A549 (cell line): ENCODE data around the gene SLIRP.

Experiments
- CBX2 ChIP-seq: fragments of 200-600 bp; sonication (generic); IDR thresholded peaks from 2 replicates; pipeline ENCODE4 v1.6.1; 2016; ENCODE audit warnings: low read depth, mild to moderate bottlenecking, borderline replicate concordance
- CTCF ChIP-seq: fragments of >200 bp; sonication (Bioruptor Twin); formaldehyde crosslinking; IDR thresholded peaks from 3 replicates; pipeline ENCODE4 v1.5.1; 2016
- EP300 ChIP-seq, 2 experiments: fragments of >200 bp; sonication (Bioruptor Twin); formaldehyde crosslinking; IDR thresholded peaks; 2 replicates in 1 of 2; 3 replicates in 1 of 2; pipeline ENCODE4 v1.6.1; 2016 to 2017
- JUN ChIP-seq, 2 experiments: fragments of >200 bp; sonication (Bioruptor Twin); formaldehyde crosslinking; IDR thresholded peaks; 2 replicates in 1 of 2; 3 replicates in 1 of 2; pipeline ENCODE4 v1.6.1; 2016 to 2017
- MAFK ChIP-seq: fragments of 450-650 bp; IDR thresholded peaks from 2 replicates; pipeline ENCODE4 v1.6.1; 2014; ENCODE audit not compliant: partially characterized antibody
- MAZ ChIP-seq: fragments of 150-350 bp; IDR thresholded peaks from 2 replicates; pipeline ENCODE4 v1.6.1; 2014; ENCODE audit warnings: antibody characterized with exemption, low read depth, low read length, borderline replicate concordance
- POLR2A ChIP-seq: IDR thresholded peaks from 2 replicates; pipeline ENCODE4 v1.6.1; 2012; ENCODE audit warnings: mild to moderate bottlenecking, low read length
- RARB ChIP-seq: fragments of 250-450 bp; sonication (Bioruptor Pico); IDR thresholded peaks from 2 replicates; pipeline ENCODE4 v1.8.0; 2021; ENCODE audit warnings: mild to moderate bottlenecking, moderate library complexity
- SREBF2 ChIP-seq: fragments of 450-650 bp; IDR thresholded peaks from 2 replicates; pipeline ENCODE4 v1.6.1; 2014; ENCODE audit warnings: mild to moderate bottlenecking, moderate library complexity
- TF ChIP-seq, protein P1 (sequence below): IDR thresholded peaks from 2 replicates; pipeline ENCODE4 v1.6.1; 2012; ENCODE audit warnings: low read depth, borderline replicate concordance
- TF ChIP-seq, protein P2 (sequence below): IDR thresholded peaks from 2 replicates; pipeline ENCODE4 v1.6.1; 2012

DNA sequence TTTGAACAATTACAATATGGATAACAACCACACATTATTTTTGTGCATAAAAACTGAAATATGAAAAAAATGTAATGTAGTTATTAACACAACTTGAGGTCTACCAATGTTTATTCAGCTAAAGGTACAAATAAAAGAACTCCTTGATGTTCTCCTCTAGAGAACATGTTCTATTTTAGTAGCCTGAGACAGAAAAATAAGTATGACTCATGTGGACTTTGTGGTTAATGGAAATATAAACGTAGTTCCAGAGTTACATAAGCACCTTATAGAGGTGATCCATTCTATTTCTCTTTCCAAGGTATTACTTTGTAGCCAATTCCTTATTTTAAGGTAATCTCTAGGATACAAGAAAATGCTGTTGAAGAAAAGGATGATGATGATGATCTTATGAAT is 25.7 kb upstream of the SLIRP start:
- TF ChIP-seq POLR2A (no peak), CTCF (no peak), MAFK (no peak), MAZ (no peak), SREBF2 (no peak), EP300 (IDR thresholded peaks at IDR 0.05) (no peak), JUN (IDR thresholded peaks at IDR 0.05) (no peak), CBX2 (no peak), RARB (CRISPR knock-in tag) (no peak)
- TF ChIP-seq, protein P1, sequence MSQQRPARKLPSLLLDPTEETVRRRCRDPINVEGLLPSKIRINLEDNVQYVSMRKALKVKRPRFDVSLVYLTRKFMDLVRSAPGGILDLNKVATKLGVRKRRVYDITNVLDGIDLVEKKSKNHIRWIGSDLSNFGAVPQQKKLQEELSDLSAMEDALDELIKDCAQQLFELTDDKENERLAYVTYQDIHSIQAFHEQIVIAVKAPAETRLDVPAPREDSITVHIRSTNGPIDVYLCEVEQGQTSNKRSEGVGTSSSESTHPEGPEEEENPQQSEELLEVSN, result no peak
- TF ChIP-seq, protein P2, sequence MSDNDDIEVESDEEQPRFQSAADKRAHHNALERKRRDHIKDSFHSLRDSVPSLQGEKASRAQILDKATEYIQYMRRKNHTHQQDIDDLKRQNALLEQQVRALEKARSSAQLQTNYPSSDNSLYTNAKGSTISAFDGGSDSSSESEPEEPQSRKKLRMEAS, result no peak
